Inferior parietal cortex (tissue), 1 donor: ENCODE data around the gene LDLRAD4.

Experiments
- DNase-seq: peaks from one replicate; pipeline ENCODE4 v3.0.0-alpha.2; 2016; ENCODE audit errors: extremely low spot score

The LDLRAD4 gene

DNA sequence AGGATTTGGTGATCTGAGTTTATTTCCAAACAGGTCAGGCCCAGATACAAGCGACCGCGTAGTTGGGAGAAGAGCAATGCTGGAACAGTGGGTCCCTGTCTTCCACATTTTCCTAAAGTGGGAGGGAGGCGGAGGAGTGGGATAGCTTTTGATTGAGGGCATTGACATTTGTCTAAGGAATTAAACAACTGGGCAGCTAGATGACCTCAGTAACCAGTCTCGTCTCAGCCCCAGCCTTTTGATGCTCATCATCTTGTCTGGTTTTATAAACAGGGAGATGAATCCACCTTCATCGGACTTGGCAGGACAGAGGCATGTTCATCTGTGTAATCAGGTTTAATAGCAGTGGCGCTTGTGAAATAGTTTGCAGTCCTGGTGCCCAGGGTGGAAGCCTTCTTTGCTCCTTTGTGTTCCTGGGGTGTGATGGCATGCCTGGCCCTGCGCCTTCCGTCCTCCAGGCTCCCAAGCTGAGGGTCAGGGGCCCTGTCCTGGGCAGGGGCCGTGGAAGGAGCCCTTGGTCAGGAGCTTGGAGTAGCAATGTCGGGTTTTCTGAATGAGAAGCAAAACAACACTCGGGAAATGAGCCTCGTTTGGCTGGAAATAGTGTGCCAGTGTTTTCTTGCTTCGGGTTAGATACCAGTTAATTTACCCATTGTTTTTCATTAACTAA lies 314.0 kb downstream of the LDLRAD4 start:
- DNase-seq: no peak

- DNase-seq: no peak
Measured at GRCh38 chr18:13534631-13535030, 316.1 kb downstream of the LDLRAD4 start.

GRCh38 chr18:13536578-13536977 lies 318.0 kb downstream of the LDLRAD4 start:
- DNase-seq: no peak

DNA sequence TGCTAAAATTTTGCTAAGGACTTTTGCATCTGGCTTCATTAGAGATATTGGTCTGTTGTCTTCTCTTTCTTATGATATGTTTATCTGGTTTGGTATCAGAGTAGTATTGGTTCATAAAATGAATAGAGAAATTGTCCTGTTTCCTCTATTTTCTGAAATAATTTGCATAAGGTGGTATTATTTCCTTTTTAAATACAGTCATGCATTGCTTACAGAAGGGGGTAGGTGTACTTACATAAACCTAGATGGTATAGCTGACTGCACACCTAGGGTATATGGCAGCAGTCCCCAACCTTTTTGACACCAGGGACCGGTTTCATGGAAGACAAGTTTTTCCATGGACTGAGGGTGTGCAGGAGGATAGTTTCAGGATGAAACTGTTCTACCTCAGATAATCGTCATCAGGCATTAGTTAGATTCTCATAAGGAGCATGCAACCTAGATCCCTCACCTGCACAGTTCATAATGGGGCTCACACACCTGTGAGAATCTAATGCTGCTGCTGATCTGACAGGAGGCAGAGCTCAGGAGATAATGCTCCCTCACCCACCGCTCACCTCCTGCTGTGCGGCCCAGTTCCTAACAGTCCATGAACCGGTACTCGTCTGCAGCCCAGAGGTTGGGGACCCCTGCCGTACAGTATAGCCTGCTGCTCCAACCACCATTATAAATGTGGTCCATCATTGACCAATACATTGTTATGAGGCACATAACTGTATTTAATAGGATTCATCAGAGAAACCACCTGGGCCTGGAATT lies 318.6 kb downstream of the LDLRAD4 start:
- DNase-seq: no peak

DNA sequence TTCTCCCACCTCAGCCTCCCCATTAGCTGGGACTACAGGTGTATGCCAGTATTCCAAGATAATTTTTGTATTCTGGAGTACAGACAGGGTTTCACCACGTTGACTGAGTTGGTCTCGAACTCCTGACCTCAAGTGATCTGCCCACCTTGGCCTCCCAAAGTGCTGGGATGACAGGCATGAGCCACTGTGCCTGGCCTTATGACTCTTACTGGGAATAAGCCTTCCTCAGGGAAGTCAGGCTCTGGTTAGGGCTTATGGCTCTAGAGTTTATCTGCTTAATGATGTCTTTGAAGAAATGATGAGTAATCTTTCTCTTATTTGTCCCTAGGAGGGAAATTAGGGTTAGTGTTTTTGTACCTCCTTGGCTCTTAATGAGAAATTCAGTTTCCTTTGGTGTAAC lies 320.1 kb downstream of the LDLRAD4 start:
- no peak for DNase-seq

- DNase-seq: no peak
Measured at GRCh38 chr18:13539050-13539449, 320.5 kb downstream of the LDLRAD4 start.

DNA sequence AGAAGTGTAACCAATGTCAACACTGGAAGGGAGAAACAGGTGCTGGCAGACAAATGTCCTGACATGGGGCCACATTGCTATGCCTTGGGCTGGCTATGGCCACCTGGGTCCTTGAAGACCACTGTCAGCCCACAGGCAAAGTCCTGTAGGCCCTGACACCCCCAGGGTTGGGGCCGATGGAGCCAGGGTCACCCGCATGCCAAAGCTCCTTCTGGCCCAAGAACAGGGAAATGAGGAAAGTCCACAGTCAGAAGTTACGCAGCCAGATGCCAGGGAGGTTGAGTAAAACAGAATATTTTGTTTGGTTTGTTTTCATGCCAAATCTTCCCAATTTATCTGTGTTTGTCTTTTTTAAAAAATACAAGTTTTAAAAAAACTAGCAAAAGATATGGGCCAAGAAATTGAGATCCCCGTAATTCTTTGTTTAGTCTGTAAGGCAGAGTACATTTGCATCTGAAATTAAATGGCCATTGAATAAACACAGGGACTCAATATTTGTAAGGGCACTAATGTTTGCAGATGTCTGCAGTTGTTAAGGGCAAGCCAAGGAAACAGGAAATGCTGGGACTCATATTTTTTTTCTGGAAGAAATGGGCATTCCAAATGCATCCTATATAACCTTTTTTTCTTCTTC lies 321.4 kb downstream of the LDLRAD4 start:
- no peak for DNase-seq

DNA sequence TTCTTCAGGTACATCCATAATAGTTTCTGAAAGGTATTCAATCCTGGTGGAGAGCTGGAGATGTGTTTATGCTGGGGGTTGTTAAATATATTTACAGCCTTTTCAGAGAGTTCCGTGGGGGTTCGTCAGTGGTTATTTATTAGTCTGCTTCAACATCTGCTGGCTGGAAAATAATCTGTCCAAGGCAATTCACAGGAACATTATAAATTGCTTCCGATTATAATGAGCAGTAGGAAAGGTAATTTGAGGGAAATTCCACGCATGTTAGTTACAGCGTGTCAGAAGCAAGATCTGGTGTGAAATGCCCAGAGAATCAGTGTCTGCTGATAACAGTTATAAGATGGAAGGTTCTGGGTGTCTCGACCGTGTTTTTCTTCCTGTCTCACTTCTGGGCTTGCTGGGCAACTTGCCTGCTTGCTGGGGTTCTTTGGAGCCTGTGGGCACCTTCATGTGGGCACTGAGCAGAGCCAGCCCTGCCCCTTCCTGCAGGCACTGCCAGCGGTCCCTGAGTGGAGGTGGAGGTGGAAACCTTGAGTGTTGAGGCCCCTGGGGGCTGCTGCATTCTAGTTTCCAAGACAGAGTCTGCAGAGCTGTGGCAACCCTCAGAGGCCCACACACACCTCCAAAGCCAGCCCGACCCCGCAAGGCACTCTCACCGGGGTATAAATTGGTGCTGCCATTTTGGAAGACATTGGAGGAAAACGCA lies 322.1 kb downstream of the LDLRAD4 start:
- no peak for DNase-seq

- DNase-seq: no peak
Measured at GRCh38 chr18:13541621-13542519, 323.3 kb downstream of the LDLRAD4 start.

GRCh38 chr18:13542520-13542847 lies 323.9 kb downstream of the LDLRAD4 start:
- no peak for DNase-seq

GRCh38 chr18:13543144-13543543 lies 324.6 kb downstream of the LDLRAD4 start:
- no peak for DNase-seq

- DNase-seq: no peak
Measured at GRCh38 chr18:13543811-13544732, 325.5 kb downstream of the LDLRAD4 start.

DNA sequence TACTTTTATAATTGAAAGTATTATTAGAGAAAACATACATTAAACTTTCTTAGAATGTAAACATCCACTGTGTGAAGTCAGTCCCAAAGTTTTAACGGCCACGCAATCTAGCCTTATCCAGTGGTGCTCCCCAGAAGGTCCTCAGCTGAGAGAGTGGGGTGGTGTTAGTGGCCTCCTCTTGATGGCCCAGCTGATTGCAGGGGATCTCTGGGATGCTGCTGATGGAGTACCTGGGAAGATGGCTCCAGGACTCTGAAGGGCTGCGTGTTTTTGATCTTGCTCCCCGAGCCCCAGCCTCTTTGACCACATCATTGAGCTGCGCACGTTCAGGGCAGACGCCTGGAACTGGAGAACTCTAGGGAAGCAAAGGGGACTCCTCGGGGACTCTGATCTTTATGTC lies 326.4 kb downstream of the LDLRAD4 start:
- no peak for DNase-seq

DNA sequence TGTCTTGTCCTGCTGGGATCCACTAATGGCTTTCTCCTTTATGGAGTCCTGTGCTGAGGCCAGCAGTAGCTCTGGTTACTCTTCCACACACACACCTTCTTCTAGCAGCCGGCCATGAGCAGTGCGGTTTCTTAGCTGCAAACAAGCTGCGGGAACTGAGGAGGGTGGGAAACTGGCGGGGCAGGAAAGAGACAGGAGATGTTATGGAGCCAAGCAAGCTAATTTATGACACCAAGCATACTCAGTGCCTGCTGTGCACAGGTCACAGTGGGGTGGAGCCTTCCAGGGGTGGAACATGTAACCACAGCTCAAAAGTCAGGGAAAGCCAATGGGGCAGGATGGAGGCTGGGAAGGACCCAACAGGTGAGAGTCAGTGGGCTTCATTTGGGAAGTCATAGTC lies 327.0 kb downstream of the LDLRAD4 start:
- no peak for DNase-seq

DNA sequence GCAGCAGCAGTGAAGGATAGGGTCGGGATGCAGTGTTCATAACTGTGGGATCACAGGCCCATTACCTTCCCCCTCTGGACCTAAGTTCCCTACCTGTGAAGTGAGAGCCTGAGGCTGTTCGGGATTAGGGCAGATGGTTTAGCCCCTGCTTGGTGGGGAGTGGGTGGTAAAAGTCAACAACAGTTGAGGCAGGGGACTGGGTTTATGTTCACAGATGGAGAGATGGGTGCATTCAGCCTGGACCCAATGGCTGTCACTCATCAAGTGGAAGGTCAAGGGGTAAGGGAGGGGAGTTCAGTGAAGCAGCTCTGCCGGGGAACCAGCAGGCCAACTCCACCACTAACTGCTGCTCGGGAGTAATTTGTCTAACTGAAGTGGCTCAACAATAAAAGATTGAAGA lies 327.4 kb downstream of the LDLRAD4 start:
- no peak for DNase-seq

DNA sequence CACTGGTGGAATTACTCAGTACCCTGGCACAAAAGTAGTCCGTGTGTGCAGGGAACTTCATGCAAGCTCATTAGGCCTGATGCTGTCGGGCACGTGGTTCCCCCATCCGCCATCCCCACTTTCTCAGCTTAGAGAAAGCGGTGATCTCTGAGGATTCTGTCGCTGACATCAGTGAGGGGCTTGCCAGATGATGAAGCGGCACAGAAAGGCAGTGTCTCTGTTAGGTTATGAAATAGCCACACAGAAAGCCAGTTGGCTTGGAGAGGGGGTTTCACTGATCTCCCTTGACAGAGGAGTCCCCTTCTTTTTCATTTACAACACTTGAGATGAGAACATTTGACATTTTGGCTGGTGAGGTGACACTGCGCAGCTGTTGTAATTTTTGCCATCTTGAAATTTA lies 328.1 kb downstream of the LDLRAD4 start:
- DNase-seq: no peak

GRCh38 chr18:13547347-13547746 lies 328.8 kb downstream of the LDLRAD4 start:
- no peak for DNase-seq

DNA sequence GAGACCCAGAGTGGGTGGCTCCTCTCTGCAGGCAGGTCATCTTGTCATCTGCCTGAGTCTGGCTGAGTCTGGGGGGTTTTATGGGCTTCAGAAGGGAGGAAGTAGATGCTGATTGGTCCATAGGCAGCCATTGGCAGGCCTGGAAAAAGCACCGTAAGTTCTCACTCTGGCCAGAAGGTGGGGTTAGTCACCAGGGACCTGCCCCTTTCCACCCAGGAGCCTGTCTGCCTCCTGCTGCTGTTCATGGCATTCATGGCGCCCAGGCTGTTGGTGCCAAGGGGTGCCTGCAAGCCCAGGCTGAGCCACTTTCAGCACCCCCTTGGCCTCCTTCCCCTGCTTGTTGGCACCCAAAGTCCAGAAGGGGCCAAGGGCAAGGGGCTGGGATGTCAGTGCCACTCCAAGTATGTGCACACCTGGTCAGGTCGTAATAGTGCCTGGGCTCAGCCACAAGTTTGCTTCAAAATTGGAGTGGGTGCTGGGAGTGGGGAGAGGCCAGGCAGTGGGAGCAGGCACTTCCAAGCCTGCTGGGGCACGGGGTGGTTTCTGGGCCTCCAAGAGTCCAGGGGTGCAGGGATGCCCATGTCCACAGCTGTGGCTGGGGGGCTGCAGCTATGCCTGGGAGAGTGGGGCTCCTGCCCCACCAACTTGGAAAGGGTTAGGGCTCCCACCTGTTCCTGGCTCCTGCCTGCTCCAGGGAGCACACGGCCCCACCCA lies 329.7 kb downstream of the LDLRAD4 start:
- DNase-seq: no peak

GRCh38 chr18:13548966-13549879 lies 330.7 kb downstream of the LDLRAD4 start:
- DNase-seq: no peak
